Suprapubic skin (tissue), 4 donors: ENCODE measurements around the gene COQ3. TPM values are rescaled to one million over a fixed set of nuclear protein-coding genes. Genes with fewer than 3 reads are reported as not detected.

Experiments used
- DNase-seq, 2 donors: peaks; one replicate each; pipeline ENCODE4 v3.0.0-alpha.2; 2019; ENCODE audit warnings: low spot score in 2 of 2
- H3K27ac ChIP-seq: fragments of 200-600 bp; sonication (generic); one replicate; pipeline ENCODE4 v1.5.1; 2019
- H3K27me3 ChIP-seq: fragments of 200-600 bp; sonication (generic); one replicate; pipeline ENCODE4 v1.5.1; 2019
- H3K36me3 ChIP-seq: fragments of 200-600 bp; sonication (generic); one replicate; pipeline ENCODE4 v1.5.1; 2019
- H3K4me1 ChIP-seq: fragments of 200-600 bp; sonication (generic); one replicate; pipeline ENCODE4 v1.5.1; 2019
- H3K4me3 ChIP-seq: fragments of 200-600 bp; sonication (generic); one replicate; pipeline ENCODE4 v1.5.1; 2019; ENCODE audit warnings: mild to moderate bottlenecking
- H3K9me3 ChIP-seq: fragments of 200-600 bp; sonication (generic); one replicate; pipeline ENCODE4 v1.5.1; 2019
- CTCF ChIP-seq, 2 donors: fragments of 200-600 bp in 1 of 2; fragments of 450-650 bp in 1 of 2; sonication (generic) in 1 of 2; IDR thresholded peaks; one replicate each; pipeline ENCODE4 v1.5.1; 2016 to 2019; ENCODE audit warnings: antibody characterized with exemption in 2 of 2, mild to moderate bottlenecking in 1 of 2, moderate library complexity in 1 of 2
- EP300 ChIP-seq: sonication (generic); formaldehyde crosslinking; IDR thresholded peaks from one replicate; pipeline ENCODE4 v1.6.1; 2017; ENCODE audit warnings: antibody characterized with exemption
- POLR2A ChIP-seq, 2 donors: fragments of 450-650 bp; IDR thresholded peaks; one replicate each; pipeline ENCODE4 v1.6.1; 2017; ENCODE audit warnings: antibody characterized with exemption in 2 of 2, mild to moderate bottlenecking in 2 of 2, moderate library complexity in 2 of 2
- POLR2AphosphoS5 ChIP-seq, 3 donors: sonication (generic); formaldehyde crosslinking; IDR thresholded peaks; one replicate each; pipeline ENCODE4 v1.6.1; 2017; ENCODE audit warnings: antibody characterized with exemption in 3 of 3
- WGBS: methylation state at CpG from one replicate; pipeline ENCODE4 v1.1.5; 2018; 5-methylcytosine and 5-hydroxymethylcytosine counted together
- total RNA-seq, 4 donors: library from RNA; depleted of rRNA; stranded (reverse); fragments of >200 nt; gene quantifications; one replicate each; pipeline ENCODE4 v1.1.0, GENCODE V29; 2016

COQ3 gene
- total RNA-seq, 4 donors from 2014 or later, result 1.4 to 4.7 (median 3.5) TPM

- Histone ChIP-seq H3K36me3 (peaks cover 90% of the 10 kb centered on the region), H3K4me1 (no peaks in the 10 kb centered on the region), H3K27me3 (no peaks in the 10 kb centered on the region), H3K27ac (no peak overlapping the region), H3K9me3 (no peaks in the 10 kb centered on the region), H3K4me3 (no peak overlapping the region)
- TF ChIP-seq POLR2A (IDR thresholded peaks at IDR 0.05) (no peak), EP300 (no peak), POLR2AphosphoS5 (IDR thresholded peaks at IDR 0.05) (no peak), CTCF (IDR thresholded peaks at IDR 0.05) (no peak)
- DNase-seq, result no peak
- 83% methylated on average over 7 of the region's 7 CpGs for WGBS
Observed at GRCh38 chr6:99407076-99407475, 13.1 kb upstream of the COQ3 start.

- no peaks in the 10 kb centered on the region for H3K4me1 ChIP-seq
- H3K27ac ChIP-seq, result no peak overlapping the region
- H3K4me3 ChIP-seq, result no peak overlapping the region
- DNase-seq, result no peak
- H3K36me3 ChIP-seq, result peaks cover 84% of the 10 kb centered on the region
- TF ChIP-seq CTCF (IDR thresholded peaks at IDR 0.05), result no peak
- no peak for TF ChIP-seq EP300
- no peak for TF ChIP-seq POLR2A (IDR thresholded peaks at IDR 0.05)
- no peaks in the 10 kb centered on the region for H3K9me3 ChIP-seq
- H3K27me3 ChIP-seq, result no peaks in the 10 kb centered on the region
- WGBS, result 85% methylated on average over 5 of the region's 5 CpGs
Observed at GRCh38 chr6:99402448-99402847, 8.5 kb upstream of the COQ3 start.

- Histone ChIP-seq H3K27ac (no peak overlapping the region), H3K4me1 (peaks cover 9% of the 10 kb centered on the region), H3K27me3 (no peaks in the 10 kb centered on the region), H3K36me3 (peaks cover 36% of the 10 kb centered on the region), H3K9me3 (no peaks in the 10 kb centered on the region), H3K4me3 (no peak overlapping the region)
- TF ChIP-seq POLR2A (IDR thresholded peaks at IDR 0.05) (no peak), POLR2AphosphoS5 (IDR thresholded peaks at IDR 0.05) (no peak), EP300 (no peak), CTCF (IDR thresholded peaks at IDR 0.05) (no peak)
- 96% methylated on average over 1 of the region's 1 CpG for WGBS
- DNase-seq, result no peak
Observed at GRCh38 chr6:99397287-99397686, 3.3 kb upstream of the COQ3 start.

- no peak for TF ChIP-seq POLR2A (IDR thresholded peaks at IDR 0.05)
- TF ChIP-seq POLR2AphosphoS5 (IDR thresholded peaks at IDR 0.05), result no peak
- TF ChIP-seq CTCF (IDR thresholded peaks at IDR 0.05), result no peak
- TF ChIP-seq EP300, result no peak
- WGBS, result 21% methylated on average over 2 of the region's 2 CpGs
- Histone ChIP-seq H3K27ac (no peak overlapping the region), H3K27me3 (no peaks in the 10 kb centered on the region), H3K36me3 (peaks cover 4% of the 10 kb centered on the region), H3K4me3 (peak overlapping the region; percentile 87), H3K4me1 (peaks cover 9% of the 10 kb centered on the region), H3K9me3 (no peaks in the 10 kb centered on the region)
- no peak for DNase-seq
Observed at GRCh38 chr6:99393366-99393697, 663 bp downstream of the COQ3 start.

GRCh38 chr6:99390896-99391295, 3.1 kb downstream of the COQ3 start:
- no peak overlapping the region for H3K27ac ChIP-seq
- H3K4me1 ChIP-seq, result peaks cover 9% of the 10 kb centered on the region
- no peak for DNase-seq
- no peaks in the 10 kb centered on the region for H3K27me3 ChIP-seq
- H3K4me3 ChIP-seq, result no peak overlapping the region
- H3K36me3 ChIP-seq, result no peaks in the 10 kb centered on the region
- WGBS, result 96% methylated on average over 3 of the region's 3 CpGs
- TF ChIP-seq CTCF (IDR thresholded peaks at IDR 0.05) (no peak), POLR2A (IDR thresholded peaks at IDR 0.05) (no peak), POLR2AphosphoS5 (IDR thresholded peaks at IDR 0.05) (no peak), EP300 (no peak)
- no peaks in the 10 kb centered on the region for H3K9me3 ChIP-seq
